ENCODE results near the gene XYLB.

The XYLB gene

GRCh38 chr3:38325256-38325655 is 21.3 kb upstream of the XYLB start:
- DNase-seq, result no peak

GRCh38 chr3:38327335-38328009 is 19.1 kb upstream of the XYLB start:
- no peak for DNase-seq

GRCh38 chr3:38331257-38332022 is 15.1 kb upstream of the XYLB start:
- DNase-seq, result no peak

DNA sequence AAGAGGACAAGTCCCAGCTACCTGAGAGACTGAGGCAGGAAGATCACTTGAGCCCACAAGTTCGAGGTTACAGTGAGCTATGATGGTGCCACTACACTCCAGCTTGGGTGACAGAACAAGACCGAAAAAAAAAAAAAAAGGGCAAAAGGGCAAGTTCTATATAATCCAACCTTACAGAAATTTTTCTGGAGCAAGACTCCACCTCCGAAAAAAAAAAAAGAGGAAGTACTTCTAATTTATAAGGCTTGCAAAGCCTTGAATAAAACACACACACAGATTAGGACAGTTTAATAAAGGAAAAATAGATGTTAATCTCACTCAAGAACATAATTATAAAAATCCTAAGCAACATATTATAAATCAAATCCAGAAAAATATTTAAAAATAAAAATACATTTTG is 14.4 kb upstream of the XYLB start:
- DNase-seq, result no peak

DNA sequence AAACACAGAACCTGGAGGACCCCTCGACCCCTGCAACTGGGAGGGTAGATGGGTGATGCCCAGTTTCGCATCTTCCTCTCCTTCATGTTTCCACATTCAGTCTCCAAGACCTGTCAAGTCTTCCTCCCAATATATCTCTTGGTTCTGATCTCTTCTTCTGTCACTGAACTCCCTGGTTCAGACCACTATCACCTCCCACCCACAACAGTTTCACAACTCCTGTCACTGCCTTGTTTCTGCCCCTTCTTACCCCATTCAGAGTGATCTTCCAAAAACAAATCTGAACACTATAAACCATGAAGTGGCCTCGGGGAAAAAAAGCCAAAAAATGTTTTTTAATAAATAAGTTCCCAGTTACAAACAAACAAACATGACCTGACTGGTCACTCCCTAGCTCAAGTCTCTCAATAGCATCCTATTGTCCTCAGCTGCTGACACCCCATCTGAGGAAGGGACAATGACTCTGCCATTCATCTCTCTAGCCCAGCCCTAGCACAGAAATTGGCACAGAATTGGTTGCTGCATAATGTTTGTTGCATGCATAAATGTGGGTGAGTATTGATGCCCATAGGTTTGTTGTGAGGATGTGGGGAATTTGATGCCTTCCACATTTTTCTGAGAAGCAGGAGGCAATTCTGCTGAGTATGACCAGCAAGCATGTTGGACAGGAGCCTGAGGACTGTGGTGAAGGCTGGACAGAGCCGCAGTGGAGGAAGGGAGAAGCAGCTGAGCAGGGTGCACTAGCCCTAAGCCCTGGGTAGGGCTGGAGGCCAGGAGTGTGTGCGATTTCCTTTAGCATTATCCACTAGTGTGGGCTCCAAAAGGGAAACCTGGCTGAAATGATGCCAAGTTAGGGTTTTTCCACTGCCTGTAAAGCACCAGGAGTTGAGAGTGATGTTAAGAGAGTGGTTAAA is 12.2 kb upstream of the XYLB start:
- no peak for DNase-seq

DNA sequence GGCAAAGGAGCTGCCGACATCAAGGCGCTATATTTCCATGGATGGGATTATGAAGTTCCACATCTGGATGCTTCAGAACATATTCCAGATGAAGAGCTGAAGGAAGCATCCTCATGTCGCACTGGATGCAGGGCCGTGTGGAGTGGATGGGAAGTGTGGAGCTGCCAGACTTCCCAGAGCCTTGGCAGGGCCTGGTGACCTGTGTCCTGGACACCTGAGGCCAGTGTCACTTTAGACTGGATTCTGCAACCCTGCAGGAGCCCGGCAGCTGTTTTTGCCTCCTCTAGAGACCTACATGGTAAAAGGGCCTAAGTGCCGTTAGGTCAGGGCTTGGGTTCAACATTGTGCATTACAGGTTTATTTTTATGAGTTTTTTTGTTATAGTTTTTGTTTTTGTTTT is 11.3 kb upstream of the XYLB start:
- DNase-seq, result no peak

DNA sequence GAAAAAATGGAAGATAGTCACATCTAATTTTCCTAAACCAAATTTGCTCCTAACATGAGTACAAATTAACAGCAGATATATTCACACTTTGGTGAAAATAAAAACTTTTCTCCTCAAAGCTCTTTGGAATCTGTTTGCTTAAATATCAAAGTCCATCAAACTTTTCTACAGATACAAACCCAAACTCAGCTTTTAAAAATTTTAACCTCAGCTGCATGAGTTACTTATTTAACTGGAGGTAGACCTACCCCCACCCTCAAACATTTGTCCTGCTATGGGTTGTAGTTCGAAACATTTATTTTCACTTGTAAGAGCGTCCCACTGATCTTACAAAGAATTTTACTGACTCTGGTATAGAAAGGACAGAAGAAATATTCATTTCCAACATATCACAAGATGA is 8.9 kb upstream of the XYLB start:
- no peak for DNase-seq

GRCh38 chr3:38343797-38344594 is 2.6 kb upstream of the XYLB start:
- no peak for DNase-seq

GRCh38 chr3:38345879-38346586 is 552 bp upstream of the XYLB start:
- DNase-seq, result no peak

GRCh38 chr3:38347421-38348200 is 1.0 kb downstream of the XYLB start:
- no peak for DNase-seq

- DNase-seq, result no peak
These were observed 2.3 kb downstream of the XYLB start for GRCh38 chr3:38348903-38349302.

DNA sequence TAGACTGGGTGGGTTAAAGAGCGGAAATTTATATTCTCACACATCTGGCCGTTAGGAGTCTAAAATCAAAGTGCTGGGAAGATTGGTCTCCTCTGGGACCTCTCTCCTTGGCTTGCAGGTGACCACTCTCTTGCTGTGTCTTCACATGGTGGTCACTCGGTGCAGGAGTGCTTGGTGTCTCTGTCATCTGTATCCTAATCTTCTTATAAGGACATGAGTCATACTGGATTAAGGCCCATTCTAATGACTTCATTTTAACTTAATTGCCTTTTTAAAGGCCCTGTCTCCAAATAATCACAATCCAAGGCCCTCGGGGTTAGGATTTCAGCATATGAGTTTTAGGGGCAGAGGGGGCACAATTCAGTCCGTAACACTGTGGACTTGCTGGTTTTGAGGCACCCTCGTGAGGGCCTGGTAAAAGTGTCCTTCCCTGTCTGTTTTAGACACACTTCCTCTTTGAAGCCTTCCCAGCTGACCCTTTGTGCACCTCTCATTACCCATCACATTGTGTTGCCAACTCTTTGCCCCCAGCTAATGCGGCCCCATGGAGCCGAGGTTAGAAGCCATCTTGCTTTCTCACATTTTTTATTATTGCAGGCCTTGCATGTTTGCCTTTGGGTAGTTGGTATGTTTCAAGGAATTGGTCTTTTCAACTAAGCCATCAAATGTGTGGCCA is 3.2 kb downstream of the XYLB start:
- DNase-seq, result no peak

- DNase-seq, result no peak
These were observed 6.6 kb downstream of the XYLB start for GRCh38 chr3:38353151-38353550.

GRCh38 chr3:38354588-38355330 is 8.2 kb downstream of the XYLB start:
- no peak for DNase-seq

- DNase-seq, result no peak
These were observed 12.5 kb downstream of the XYLB start for GRCh38 chr3:38359038-38359437.

GRCh38 chr3:38360345-38360744 is 13.8 kb downstream of the XYLB start:
- no peak for DNase-seq

- DNase-seq, result no peak
These were observed 14.9 kb downstream of the XYLB start for GRCh38 chr3:38361496-38361895.

DNA sequence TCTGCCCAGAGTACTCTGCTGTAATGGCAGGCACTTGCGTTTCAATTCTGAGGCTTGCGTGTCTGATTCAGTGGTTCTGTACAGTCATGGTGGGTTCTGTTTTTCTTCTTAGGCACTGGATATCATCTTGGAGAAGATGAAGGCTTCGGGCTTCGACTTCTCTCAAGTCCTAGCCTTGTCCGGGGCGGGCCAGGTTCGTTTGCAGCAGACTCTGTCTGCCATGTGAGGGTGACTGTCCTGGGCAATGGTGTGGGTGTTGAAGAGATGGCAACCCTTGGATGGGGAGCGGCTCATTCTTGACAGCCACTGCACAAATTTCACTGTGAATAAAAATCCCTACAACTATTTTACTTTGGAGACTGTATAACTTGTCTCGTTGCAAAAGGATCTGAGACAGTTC is 16.2 kb downstream of the XYLB start:
- DNase-seq, result no peak

GRCh38 chr3:38364721-38365400 is 18.3 kb downstream of the XYLB start:
- DNase-seq, result no peak
